ENCODE data around the gene PLB1.

Gene PLB1

GRCh38 chr2:28592481-28592880 is 96.6 kb downstream of the PLB1 start:
- TF ChIP-seq FOXM1 (IDR thresholded peaks at IDR 0.05; ENCODE audit: borderline replicate concordance, low read depth) (no peak), MAX (IDR thresholded peaks at IDR 0.05) (no peak), CREB1 (IDR thresholded peaks at IDR 0.05; ENCODE audit: low read depth) (no peak), RAD21 (IDR thresholded peaks at IDR 0.05; ENCODE audit: low read depth) (no peak), YY1 (IDR thresholded peaks at IDR 0.05; ENCODE audit: low read depth) (no peak), ZBTB7A (IDR thresholded peaks at IDR 0.05; ENCODE audit: low read depth) (no peak)

GRCh38 chr2:28593160-28593755 is 97.4 kb downstream of the PLB1 start:
- TF ChIP-seq USF1 (IDR thresholded peaks at IDR 0.05) (no peak), ZBTB7A (IDR thresholded peaks at IDR 0.05; ENCODE audit: low read depth) (no peak), TAF1 (IDR thresholded peaks at IDR 0.05; ENCODE audit: low read depth) (no peak), TCF12 (IDR thresholded peaks at IDR 0.05; ENCODE audit: low read depth) (no peak), TEAD4 (IDR thresholded peaks at IDR 0.05) (no peak), FOXM1 (IDR thresholded peaks at IDR 0.05; ENCODE audit: borderline replicate concordance, low read depth) (no peak), EGR1 (IDR thresholded peaks at IDR 0.05) (no peak), RAD21 (IDR thresholded peaks at IDR 0.05; ENCODE audit: low read depth) (no peak), MAX (IDR thresholded peaks at IDR 0.05) (no peak), CREB1 (IDR thresholded peaks at IDR 0.05; ENCODE audit: low read depth) (no peak)

GRCh38 chr2:28594000-28594331 is 98.1 kb downstream of the PLB1 start:
- no peak for TF ChIP-seq CEBPB (IDR thresholded peaks at IDR 0.05)
- TF ChIP-seq RAD21 (IDR thresholded peaks at IDR 0.05; ENCODE audit: low read depth): no peak
- no peak for TF ChIP-seq TCF12 (IDR thresholded peaks at IDR 0.05; ENCODE audit: low read depth)

- TF ChIP-seq TAF1 (IDR thresholded peaks at IDR 0.05; ENCODE audit: low read depth): no peak; the same call in 1 of the 2 replicates
- no peak for TF ChIP-seq EGR1 (IDR thresholded peaks at IDR 0.05)
- TF ChIP-seq REST (IDR thresholded peaks at IDR 0.05; ENCODE audit: low read depth): no peak
- 0 out of 2 replicates have a peak, but pooled peaks have one; percentile 46 for TF ChIP-seq YY1 (IDR thresholded peaks at IDR 0.05; ENCODE audit: low read depth)
- TF ChIP-seq USF1 (IDR thresholded peaks at IDR 0.05): no peak
- TF ChIP-seq CEBPB (IDR thresholded peaks at IDR 0.05): no peak
- TF ChIP-seq MAX (IDR thresholded peaks at IDR 0.05): peak; percentile 43; the same call in 1 of the 2 replicates
- TF ChIP-seq RAD21 (IDR thresholded peaks at IDR 0.05; ENCODE audit: low read depth): peak; percentile 94
- TF ChIP-seq TCF12 (IDR thresholded peaks at IDR 0.05; ENCODE audit: low read depth): 0 out of 2 replicates have a peak, but pooled peaks have one; percentile 16
Measured at GRCh38 chr2:28594332-28595108, 98.7 kb downstream of the PLB1 start.

- TF ChIP-seq MAX (IDR thresholded peaks at IDR 0.05) (no peak), RAD21 (IDR thresholded peaks at IDR 0.05; ENCODE audit: low read depth) (no peak), EP300 (IDR thresholded peaks at IDR 0.05; ENCODE audit: borderline replicate concordance) (no peak), TCF12 (IDR thresholded peaks at IDR 0.05; ENCODE audit: low read depth) (no peak), ZBTB7A (IDR thresholded peaks at IDR 0.05; ENCODE audit: low read depth) (no peak), CREB1 (IDR thresholded peaks at IDR 0.05; ENCODE audit: low read depth) (no peak)
Measured at GRCh38 chr2:28595323-28595722, 99.5 kb downstream of the PLB1 start.

GRCh38 chr2:28598484-28598883 is 102.6 kb downstream of the PLB1 start:
- TF ChIP-seq CREB1 (IDR thresholded peaks at IDR 0.05; ENCODE audit: low read depth): no peak
- TF ChIP-seq ZBTB7A (IDR thresholded peaks at IDR 0.05; ENCODE audit: low read depth): no peak
- TF ChIP-seq TCF12 (IDR thresholded peaks at IDR 0.05; ENCODE audit: low read depth): no peak
- no peak for TF ChIP-seq NFIC (IDR thresholded peaks at IDR 0.05)
- no peak for TF ChIP-seq EP300 (IDR thresholded peaks at IDR 0.05; ENCODE audit: borderline replicate concordance)
- no peak for TF ChIP-seq TAF1 (IDR thresholded peaks at IDR 0.05; ENCODE audit: low read depth)
- TF ChIP-seq YY1 (IDR thresholded peaks at IDR 0.05; ENCODE audit: low read depth): no peak

- TF ChIP-seq TCF12 (IDR thresholded peaks at IDR 0.05; ENCODE audit: low read depth) (no peak), EGR1 (IDR thresholded peaks at IDR 0.05) (no peak), NFIC (IDR thresholded peaks at IDR 0.05) (no peak), EP300 (IDR thresholded peaks at IDR 0.05; ENCODE audit: borderline replicate concordance) (no peak), MAX (IDR thresholded peaks at IDR 0.05) (no peak), USF1 (IDR thresholded peaks at IDR 0.05) (no peak), FOXM1 (IDR thresholded peaks at IDR 0.05; ENCODE audit: borderline replicate concordance, low read depth) (no peak), TEAD4 (IDR thresholded peaks at IDR 0.05) (no peak), CEBPB (IDR thresholded peaks at IDR 0.05) (no peak)
Measured at GRCh38 chr2:28600181-28600580, 104.3 kb downstream of the PLB1 start.
